Astrocyte of the cerebellum (primary cell): ENCODE results near the gene MED14.

Experiments
- DNase-seq: peaks from one replicate; pipeline ENCODE4 v3.0.0-alpha.2; 2011; ENCODE audit warnings: low read depth
- H3K4me3 ChIP-seq: 2 replicates; pipeline ENCODE4 v1.5.1; 2011; ENCODE audit warnings: mild to moderate bottlenecking, low read depth, low read length, moderate library complexity
- in situ Hi-C: cut with HindIII; loops from 2 replicates; pipeline ENCODE4 v1.10.0; 2017; ENCODE audit warnings: low sequenced_read_pairs
- TF ChIP-seq, protein P1 (sequence below): IDR thresholded peaks from 2 replicates; pipeline ENCODE4 v1.5.1; 2012; ENCODE audit warnings: low read length, low read depth, moderate library complexity, mild to moderate bottlenecking; ENCODE audit errors: missing control alignments

The MED14 gene

DNA sequence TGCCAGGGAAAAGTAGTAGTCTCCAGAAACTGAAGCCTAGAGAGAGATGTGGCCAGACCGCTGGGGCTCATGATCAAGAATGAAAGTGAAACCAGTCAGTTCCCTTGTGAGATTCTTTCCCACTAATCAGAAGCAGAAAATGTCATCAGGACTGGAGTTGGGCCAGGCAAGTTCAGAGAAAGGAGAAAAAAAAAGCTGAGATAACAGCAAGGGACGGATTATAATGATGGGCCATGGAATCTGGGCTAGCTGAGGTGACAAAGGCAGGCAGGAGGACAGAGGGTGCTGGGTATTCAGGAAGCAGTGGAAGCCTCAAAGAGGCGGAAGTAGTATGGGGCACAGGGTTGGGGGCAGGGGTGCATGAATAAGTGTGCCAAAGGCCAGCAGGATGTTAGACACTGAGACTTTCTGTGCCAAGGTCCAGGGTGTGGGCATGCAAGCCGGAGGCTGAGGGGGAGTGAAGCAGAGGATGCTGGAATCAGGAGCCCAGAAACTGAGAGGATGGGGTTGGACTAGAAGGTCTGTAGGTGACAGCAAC is 90.5 kb downstream of the MED14 start:
- H3K4me3 ChIP-seq = peak overlapping the region; percentile 25
- in situ Hi-C loops = no loop called here
- peak; percentile 47 for DNase-seq
- TF ChIP-seq, protein P1, sequence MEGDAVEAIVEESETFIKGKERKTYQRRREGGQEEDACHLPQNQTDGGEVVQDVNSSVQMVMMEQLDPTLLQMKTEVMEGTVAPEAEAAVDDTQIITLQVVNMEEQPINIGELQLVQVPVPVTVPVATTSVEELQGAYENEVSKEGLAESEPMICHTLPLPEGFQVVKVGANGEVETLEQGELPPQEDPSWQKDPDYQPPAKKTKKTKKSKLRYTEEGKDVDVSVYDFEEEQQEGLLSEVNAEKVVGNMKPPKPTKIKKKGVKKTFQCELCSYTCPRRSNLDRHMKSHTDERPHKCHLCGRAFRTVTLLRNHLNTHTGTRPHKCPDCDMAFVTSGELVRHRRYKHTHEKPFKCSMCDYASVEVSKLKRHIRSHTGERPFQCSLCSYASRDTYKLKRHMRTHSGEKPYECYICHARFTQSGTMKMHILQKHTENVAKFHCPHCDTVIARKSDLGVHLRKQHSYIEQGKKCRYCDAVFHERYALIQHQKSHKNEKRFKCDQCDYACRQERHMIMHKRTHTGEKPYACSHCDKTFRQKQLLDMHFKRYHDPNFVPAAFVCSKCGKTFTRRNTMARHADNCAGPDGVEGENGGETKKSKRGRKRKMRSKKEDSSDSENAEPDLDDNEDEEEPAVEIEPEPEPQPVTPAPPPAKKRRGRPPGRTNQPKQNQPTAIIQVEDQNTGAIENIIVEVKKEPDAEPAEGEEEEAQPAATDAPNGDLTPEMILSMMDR = no peak

DNA sequence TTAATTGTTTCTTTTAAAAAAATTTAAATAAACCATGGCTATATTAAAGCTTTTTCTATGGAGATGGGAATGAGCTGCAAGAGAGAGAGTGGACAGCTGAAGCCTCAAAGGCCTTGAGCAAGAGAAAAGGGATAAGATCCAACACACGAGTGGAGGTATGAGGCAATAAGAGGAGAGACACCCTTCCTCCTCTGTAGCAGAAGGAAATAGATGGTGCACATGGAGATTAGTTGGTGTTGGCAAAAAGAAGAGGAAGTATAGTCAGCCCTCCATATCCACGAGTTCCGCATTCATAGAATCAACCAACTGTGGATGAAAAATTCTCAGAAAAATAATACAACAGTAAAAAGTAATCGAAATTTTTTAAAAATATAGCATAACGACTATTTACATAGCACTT is 91.2 kb downstream of the MED14 start:
- H3K4me3 ChIP-seq = no peak overlapping the region
- in situ Hi-C loops = no loop called here
- TF ChIP-seq, protein P1 = no peak
- no peak for DNase-seq

DNA sequence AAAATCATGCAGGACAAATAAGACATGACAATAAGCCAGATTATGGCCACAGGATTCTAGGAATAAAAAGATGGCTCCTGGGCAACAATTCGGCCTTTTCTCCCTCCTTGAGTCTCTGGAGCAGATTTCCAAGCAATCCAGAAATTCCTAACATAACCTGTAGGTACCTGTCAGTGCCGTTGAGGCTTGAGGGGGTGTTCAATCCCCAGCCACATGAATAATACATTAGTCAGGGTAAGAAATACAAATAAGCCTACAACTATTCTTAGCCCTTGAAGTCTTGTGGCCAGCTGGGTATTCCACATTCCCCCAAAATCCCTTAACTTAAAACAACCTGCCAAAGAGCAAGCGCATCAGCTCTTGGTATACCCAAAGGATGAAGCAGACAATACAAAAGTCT is 97.7 kb downstream of the MED14 start:
- no peak overlapping the region for H3K4me3 ChIP-seq
- TF ChIP-seq, protein P1 = no peak
- in situ Hi-C loops = no loop called here
- DNase-seq = no peak

DNA sequence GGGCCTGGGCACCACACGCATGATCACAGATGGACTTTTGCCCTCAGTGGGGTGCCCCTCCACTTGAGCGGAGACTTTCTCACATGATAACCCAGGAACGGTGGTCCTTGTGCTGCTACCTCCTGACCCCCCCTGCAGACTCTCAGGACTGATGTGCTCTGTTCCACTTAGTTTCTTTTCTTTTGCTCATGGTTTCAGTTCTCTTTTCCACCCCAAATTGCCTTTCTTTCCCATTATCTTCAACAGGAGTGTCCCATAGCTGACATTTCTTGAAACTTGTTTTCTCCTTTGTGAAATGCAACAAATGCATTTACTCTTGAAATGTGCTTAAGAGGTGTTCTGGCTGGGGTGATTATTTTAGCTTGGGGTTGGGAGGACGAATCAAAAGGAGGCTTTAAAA is 103.1 kb downstream of the MED14 start:
- in situ Hi-C loops = no loop called here
- H3K4me3 ChIP-seq = no peak overlapping the region
- no peak for DNase-seq
- TF ChIP-seq, protein P1 = no peak

DNA sequence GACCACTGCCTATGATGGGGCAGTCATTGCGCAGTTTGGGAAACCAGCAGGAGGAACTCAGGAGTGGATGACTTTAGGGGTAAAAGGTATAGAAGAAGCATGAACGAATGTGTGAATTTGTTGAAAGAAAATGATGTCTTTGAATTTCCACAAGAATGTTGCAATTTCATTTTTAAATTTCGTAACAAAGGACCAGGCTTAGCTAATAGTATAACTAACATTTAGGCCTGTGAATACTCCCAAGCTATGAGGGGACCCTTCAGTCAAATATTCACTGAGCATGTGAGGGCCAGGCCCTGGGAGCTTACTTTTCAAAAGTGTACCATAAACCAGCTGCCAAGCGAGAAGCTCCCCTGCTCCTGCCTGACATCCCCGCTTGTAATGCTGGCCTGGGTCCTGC is 106.8 kb downstream of the MED14 start:
- DNase-seq = no peak
- in situ Hi-C loops = no loop called here
- TF ChIP-seq, protein P1 = no peak
- no peak overlapping the region for H3K4me3 ChIP-seq

DNA sequence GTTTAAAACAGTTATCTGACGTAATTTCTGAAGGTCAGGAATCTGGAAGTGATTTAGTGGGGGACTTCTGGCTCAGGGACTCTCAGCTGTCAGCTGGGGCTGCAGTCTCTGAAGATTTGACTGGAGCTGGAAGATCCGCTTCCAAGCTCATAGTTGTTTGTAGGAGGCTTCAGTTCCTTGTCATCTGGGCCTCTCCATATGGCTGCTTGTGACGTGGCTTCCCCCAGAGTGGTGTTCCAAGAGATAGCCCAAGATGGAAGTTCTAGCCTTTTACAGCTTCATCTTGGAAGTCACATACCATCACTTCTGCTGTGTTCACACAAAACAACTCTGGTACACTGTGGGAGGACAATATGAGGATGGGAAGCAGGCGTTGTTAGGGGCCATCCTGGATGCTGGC is 110.0 kb downstream of the MED14 start:
- TF ChIP-seq, protein P1 = no peak
- DNase-seq = no peak
- in situ Hi-C loops = no loop called here
- H3K4me3 ChIP-seq = no peak overlapping the region

DNA sequence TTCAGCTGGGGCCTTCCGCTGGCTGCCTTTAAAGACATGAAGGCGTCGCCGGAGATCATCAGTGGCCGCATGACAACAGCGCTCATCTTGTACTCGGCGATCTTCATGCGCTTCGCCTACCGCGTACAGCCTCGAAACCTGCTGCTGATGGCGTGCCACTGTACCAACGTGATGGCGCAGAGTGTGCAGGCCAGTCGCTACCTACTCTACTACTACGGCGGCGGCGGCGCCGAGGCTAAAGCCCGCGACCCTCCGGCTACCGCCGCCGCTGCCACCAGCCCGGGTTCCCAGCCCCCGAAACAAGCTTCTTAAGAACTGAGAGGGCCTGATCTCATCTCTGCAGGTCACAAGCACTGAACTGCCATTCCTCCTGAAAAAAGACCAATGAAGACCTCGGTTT is 111.7 kb downstream of the MED14 start:
- no peak overlapping the region for H3K4me3 ChIP-seq
- in situ Hi-C loops = no loop called here
- DNase-seq = no peak
- TF ChIP-seq, protein P1 = no peak
